HL-60 (cell line): ENCODE measurements around the gene TMPRSS13.

ENCODE experiments used
- GABPA ChIP-seq: IDR thresholded peaks from 2 replicates; pipeline ENCODE4 v1.6.1; 2012; ENCODE audit warnings: low read depth
- POLR2AphosphoS5 ChIP-seq: IDR thresholded peaks from 2 replicates; pipeline ENCODE4 v1.6.1; 2012; ENCODE audit warnings: low read depth
- TF ChIP-seq, protein P1 (sequence below): IDR thresholded peaks from one replicate; pipeline ENCODE4 v1.5.1; 2011; ENCODE audit warnings: low read length, control low read depth, inconsistent platforms; ENCODE audit not compliant: insufficient read depth
- TF ChIP-seq, protein P2 (sequence below): IDR thresholded peaks from 2 replicates; pipeline ENCODE4 v1.6.1; 2012; ENCODE audit warnings: low read depth; ENCODE audit not compliant: insufficient replicate concordance

DNA sequence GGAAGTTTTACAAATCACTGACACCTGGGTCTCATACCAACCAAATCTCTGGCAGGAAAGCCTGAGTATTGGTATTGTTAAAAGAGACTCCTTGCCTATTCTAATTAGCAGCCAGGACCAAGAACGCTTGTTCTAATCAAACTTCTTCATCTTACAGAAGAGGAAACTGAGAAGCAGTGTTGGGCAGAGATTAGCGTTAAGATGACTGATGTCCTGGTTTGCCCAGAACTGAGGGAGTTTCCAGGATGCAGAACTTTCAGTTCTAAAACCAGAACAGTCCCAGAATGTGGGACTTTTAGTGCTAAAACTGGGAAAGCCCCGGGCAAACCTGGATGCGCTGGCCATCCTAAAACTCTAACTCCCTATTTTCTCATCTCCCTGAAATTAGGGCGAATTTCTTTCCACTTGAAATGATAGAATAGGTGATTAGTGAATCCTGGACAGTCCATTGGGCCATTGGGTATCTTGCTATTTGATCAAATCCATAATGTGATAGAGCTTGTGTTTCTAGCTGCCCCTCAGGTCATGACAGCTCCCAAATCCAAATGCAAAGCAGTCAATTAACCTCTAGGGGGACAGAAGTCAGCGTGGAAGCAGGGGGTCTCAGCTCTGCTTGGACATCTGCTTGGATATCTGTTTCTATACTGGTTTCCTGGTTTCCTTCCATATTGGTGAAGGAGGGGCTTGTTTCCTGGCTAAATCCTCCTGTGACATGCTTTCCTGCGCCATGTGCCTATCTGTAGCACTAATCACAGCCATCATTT is 16.0 kb upstream of the TMPRSS13 start:
- TF ChIP-seq, protein P1, sequence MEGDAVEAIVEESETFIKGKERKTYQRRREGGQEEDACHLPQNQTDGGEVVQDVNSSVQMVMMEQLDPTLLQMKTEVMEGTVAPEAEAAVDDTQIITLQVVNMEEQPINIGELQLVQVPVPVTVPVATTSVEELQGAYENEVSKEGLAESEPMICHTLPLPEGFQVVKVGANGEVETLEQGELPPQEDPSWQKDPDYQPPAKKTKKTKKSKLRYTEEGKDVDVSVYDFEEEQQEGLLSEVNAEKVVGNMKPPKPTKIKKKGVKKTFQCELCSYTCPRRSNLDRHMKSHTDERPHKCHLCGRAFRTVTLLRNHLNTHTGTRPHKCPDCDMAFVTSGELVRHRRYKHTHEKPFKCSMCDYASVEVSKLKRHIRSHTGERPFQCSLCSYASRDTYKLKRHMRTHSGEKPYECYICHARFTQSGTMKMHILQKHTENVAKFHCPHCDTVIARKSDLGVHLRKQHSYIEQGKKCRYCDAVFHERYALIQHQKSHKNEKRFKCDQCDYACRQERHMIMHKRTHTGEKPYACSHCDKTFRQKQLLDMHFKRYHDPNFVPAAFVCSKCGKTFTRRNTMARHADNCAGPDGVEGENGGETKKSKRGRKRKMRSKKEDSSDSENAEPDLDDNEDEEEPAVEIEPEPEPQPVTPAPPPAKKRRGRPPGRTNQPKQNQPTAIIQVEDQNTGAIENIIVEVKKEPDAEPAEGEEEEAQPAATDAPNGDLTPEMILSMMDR: no peak
- TF ChIP-seq POLR2AphosphoS5 (no peak), GABPA (no peak)
- TF ChIP-seq, protein P2, sequence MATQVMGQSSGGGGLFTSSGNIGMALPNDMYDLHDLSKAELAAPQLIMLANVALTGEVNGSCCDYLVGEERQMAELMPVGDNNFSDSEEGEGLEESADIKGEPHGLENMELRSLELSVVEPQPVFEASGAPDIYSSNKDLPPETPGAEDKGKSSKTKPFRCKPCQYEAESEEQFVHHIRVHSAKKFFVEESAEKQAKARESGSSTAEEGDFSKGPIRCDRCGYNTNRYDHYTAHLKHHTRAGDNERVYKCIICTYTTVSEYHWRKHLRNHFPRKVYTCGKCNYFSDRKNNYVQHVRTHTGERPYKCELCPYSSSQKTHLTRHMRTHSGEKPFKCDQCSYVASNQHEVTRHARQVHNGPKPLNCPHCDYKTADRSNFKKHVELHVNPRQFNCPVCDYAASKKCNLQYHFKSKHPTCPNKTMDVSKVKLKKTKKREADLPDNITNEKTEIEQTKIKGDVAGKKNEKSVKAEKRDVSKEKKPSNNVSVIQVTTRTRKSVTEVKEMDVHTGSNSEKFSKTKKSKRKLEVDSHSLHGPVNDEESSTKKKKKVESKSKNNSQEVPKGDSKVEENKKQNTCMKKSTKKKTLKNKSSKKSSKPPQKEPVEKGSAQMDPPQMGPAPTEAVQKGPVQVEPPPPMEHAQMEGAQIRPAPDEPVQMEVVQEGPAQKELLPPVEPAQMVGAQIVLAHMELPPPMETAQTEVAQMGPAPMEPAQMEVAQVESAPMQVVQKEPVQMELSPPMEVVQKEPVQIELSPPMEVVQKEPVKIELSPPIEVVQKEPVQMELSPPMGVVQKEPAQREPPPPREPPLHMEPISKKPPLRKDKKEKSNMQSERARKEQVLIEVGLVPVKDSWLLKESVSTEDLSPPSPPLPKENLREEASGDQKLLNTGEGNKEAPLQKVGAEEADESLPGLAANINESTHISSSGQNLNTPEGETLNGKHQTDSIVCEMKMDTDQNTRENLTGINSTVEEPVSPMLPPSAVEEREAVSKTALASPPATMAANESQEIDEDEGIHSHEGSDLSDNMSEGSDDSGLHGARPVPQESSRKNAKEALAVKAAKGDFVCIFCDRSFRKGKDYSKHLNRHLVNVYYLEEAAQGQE: no peak
